ENCODE measurements around the gene WFDC1. TPM values are rescaled to one million over a fixed set of nuclear protein-coding genes. Genes with fewer than 3 reads are reported as not detected.

The WFDC1 gene
- total RNA-seq, 2 experiments from 2014 or later, result not detected

DNA sequence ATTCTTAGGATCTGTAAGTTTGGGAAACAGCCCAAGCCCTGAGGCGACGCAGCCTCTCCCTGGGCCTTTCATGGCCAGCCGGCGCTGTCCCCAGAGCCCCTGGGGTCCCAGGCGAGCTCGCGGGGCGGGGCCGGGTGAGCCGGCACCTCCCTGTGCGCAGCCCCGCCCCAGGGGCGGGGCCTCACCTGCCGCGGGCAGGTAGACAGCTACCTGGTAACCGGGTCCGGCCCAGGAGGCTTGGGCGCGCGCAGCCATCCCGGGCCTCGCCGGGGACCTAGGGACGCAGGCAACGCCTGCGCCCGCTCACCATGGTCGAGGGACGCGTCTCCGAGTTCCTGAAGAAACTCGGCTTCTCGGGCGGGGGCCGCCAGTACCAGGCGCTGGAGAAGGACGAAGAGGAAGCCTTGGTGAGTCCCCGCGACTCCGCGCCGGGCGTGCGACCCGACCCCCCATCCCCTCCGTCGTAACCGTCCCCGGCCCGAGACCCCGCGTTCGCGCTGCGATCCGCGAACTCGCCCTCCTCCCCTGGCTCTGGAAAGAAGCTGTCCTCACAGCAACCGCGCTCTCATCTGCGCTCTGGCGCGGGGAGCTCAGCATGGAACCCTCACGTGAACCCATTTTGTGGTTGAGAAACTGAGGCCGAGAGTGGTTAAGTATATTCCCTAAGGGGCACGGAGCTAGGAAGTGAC lies 73.8 kb downstream of the WFDC1 start, which contains the start of gene ATP2C2:
Gene ATP2C2 (plus strand): TSS at position 231 of the 689 bp plus-strand sequence. CDS start 78 bp downstream, at position 309.
- ChIA-PET POLR2A (no interaction called here), CTCF (interaction anchor here (0.6 kb wide), 1 partner anchor 583 kb away, joined by 4 read pairs; no protein-coding TSS in a partner anchor)

DNA sequence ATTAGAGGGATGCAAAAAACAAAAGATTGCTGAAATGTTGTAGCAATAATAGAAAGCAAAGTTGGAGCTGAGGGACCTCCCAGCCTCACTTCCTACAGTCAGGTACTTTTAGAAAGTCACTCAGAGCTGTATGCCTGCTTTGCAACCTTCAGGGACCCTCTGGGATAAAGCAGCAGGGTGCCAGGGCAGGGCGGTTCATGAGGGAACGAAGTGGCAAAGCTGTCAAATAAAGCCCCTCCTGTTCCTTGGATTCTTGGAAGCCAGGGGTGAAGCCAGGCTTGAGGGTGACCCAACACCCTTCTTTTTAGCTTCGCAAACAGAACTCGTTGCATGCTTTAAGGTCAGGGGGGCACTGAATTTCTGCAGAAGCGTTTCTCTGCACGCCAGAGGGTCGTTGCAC lies 74.4 kb downstream of the WFDC1 start:
- CTCF ChIA-PET, result interaction anchor here (0.6 to 0.7 kb wide), 2 partner anchors 10 to 583 kb away, joined by 4 to 5 read pairs; no protein-coding TSS in a partner anchor
- POLR2A ChIA-PET, result no interaction called here

DNA sequence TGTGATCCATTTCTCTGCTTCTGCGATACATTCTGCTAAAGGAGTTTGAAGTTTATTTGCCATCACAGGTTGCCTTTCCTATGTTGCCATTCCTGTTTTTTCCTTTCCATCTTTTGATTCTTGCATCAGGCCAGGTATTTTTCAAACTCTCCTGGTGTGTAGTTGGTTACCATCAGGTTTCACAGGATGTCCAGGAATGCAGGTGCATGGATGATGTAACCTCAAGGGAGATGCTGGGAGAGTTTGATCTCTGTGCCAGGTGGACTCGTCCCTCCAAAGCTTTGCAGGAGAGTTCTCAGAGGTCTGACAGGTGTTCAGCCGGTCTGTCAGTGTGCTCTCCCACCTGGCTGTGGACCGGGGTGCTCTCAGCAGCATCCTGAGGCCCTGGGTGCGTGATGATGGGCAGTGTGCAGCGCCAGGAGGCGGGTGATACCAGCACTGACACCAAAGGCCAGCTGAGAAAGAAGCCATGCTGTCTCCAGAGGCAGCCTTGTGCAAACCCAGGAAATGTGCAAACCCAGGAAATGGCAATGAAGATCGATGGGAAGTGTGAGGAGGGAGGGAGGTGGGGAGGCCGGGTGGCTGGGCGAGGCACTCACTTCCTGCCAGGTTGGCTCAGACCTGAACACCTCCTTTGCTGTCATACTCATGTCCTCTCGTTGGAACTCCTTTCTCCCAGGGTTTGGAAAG lies 75.4 kb downstream of the WFDC1 start:
- POLR2A ChIA-PET, result no interaction called here
- CTCF ChIA-PET, result interaction anchor here (0.7 kb wide), 1 partner anchor 9 kb away, joined by 5 read pairs; no protein-coding TSS in a partner anchor

DNA sequence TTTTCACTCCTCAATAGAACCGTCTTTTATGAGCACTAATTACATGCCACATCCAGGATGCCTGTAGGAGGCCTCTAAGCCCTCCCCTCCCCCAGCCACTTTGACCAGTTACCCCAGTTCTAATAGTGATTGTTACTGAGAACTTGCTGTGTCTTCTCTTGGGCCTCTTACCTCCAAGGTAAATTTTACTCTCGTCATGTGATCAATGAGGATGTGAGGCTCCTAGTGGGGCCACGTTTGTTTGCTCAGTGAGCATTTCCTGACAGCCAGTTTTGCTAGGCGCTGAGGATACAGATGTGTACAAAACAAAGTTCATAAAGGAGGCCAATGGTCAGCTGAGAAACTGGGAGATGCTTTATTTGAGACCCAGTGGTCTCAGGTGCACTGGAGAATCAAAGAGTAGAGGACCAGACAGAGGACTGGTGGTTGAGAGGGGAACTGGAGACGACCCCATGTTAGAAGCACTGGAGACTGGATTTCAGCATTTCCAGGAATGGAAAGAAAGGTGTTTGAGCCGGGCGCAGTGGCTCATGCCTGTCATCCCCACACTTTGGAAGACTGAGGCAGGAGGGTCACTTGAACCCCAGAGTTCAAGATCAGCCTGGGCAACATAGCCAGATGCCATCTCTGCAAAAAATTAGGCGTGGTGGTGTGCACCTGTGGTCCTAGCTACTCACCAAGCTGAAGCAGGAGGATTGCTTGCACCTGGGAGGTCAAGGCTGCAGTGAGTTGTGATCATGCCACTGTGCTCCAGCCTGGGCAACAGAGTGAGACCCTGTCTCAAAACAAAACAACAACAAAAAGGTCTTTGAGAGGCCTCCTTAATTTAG lies 76.3 kb downstream of the WFDC1 start:
- POLR2A ChIA-PET, result no interaction called here
- CTCF ChIA-PET, result no interaction called here

DNA sequence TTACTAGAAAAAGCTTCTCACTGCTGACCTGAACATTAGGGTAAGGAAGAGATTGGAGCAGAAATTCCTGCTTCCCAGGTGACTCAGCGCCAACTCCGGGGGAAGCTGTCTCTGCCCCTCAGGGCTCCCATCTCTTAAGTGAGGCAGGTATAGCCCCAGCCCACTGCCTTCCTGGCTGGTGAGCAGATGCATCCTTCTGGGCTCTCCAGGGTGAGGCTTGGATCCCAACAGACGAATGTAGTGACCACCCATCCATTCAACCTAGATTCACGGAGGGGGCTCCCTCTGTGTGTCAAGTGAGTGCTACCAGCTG lies 76.8 kb downstream of the WFDC1 start:
- ChIA-PET CTCF (no interaction called here), POLR2A (no interaction called here)

DNA sequence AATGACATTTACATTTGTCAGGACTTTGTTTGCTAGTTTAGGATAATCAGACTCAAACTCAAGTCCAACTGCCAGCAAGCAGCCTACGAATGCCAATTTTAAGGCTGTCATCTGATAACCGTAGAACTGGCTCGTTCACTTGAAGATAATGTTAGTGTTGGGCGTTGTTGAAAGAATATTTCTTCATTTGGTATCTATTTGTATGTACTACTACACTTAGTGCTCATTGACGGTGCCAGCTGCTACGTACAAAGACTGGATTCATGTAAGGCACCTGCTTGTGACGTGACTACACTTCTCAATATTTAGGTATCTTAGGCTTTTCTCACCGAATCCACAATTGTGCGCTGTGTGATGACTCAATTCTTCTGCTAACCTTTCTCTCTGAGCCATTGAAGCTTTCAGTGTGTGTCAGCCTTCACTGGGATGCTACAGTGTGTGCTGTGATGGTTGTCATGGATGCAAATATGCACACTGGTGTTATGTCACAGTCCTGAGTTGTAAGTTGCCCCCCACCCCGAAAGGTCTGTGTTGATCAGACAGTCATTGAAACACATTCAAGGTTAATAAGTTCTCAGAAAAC lies 79.3 kb downstream of the WFDC1 start:
- ChIA-PET POLR2A (no interaction called here), CTCF (no interaction called here)

DNA sequence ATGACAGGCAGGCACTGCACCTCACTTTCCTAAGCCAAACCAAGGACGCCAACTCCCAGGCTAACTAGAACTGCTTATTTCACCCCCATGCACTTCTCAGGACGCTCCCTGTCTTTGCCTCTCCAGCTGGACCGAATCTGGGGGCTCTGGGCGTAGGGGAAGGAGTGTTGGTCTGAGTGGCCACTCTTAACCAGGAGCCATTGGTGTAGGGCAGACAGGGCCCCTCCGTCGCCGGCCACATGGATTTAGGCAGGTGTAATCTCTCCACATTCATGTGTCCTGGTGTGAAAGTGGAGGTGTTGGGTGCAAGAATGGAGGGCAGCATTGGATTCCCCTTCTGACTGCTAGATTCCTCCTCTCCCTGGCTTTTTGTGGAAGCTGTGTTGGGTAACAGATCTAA lies 83.4 kb downstream of the WFDC1 start:
- POLR2A ChIA-PET, result no interaction called here
- CTCF ChIA-PET, result no interaction called here

DNA sequence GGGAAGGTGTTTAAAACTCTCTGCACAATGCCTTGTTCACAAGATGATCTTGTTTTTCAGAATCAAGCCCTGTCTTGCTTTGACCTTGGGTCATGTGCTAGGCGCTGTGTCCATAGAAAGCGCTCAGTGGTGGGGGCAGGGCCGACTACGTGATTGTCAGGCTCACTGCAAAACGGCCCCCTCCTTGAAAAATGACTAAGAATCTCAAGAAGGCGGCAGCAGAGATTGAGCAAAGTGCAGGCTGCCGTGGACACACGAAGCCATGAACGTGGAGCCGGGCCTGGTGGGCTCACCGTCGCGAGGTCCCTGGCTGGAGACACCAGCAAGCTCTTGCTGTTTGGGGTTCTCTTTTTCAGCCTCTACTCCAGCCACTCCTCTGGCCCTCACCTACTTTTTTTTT lies 83.9 kb downstream of the WFDC1 start:
- ChIA-PET CTCF (interaction anchor here (0.6 kb wide), 1 partner anchor 9 kb away, joined by 5 read pairs; no protein-coding TSS in a partner anchor), POLR2A (no interaction called here)

DNA sequence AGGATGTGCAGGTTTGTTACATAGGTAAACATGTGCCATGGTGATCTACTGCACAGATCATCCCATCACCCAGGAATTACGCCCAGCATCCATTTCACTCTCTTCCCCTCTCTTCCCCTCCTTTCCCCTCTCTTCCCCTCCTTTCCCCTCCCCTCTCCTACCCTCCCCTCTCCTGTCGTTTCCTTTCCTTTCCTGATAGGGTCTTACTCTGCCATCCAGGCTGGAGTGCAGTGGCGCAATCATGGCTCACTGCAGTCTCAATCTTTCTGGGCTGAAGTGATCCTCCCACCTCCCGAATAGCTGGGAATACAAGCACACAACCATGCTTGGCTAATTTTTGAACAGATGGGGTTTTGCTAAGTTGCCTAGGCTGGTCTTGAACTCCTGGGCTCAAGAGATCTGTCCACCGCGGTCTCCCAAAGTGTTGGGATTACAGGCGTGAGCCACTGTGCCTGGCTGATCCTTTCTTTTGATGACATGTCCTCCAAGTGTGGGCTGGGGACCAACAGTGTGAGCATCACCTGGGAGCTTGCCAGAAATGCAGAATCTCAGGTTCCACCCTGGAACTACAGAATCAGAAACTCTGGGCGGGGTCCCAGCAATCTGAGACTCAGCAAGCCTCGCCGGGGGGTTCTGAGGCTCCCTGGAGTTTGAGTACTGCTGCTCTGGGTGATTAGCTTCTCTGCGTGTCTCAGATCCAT lies 84.5 kb downstream of the WFDC1 start:
- CTCF ChIA-PET, result interaction anchor here (0.6 kb wide), 1 partner anchor 10 kb away, joined by 5 read pairs; no protein-coding TSS in a partner anchor
- POLR2A ChIA-PET, result interaction anchor here (0.6 kb wide), 1 partner anchor 44 kb away, joined by 10 read pairs; no protein-coding TSS in a partner anchor

Other genes starting within 250 kb of the WFDC1 start
- gene MBTPS1, start 177.9 kb upstream of the WFDC1 start, total RNA-seq, result 10 to 100 TPM; 36.8 to 38.5 TPM
- gene HSDL1, start 149.7 kb upstream of the WFDC1 start, total RNA-seq, result 10 to 100 TPM; 15.1 to 16.5 TPM
- gene DNAAF1, start 149.6 kb upstream of the WFDC1 start, total RNA-seq, result under 1 TPM in 1 of 2 experiments, not detected in 1; 0.25 TPM
- 10 to 100 TPM; 48.3 to 51.2 TPM for gene TAF1C, start 107.8 kb upstream of the WFDC1 start, total RNA-seq
- gene ADAD2, start 103.7 kb upstream of the WFDC1 start, total RNA-seq, result under 1 TPM in 1 of 2 experiments, not detected in 1; 0.17 TPM
- gene KCNG4, start 54.9 kb upstream of the WFDC1 start, total RNA-seq, result not detected
- not detected for gene ATP2C2, start 73.7 kb downstream of the WFDC1 start, total RNA-seq
- 10 to 100 TPM in 1 of 2 experiments, 1 to 10 TPM in 1; 9.6 to 10.8 TPM for gene MEAK7, start 209.8 kb downstream of the WFDC1 start, total RNA-seq